ENCODE measurements around the gene BCAS4. TPM values are rescaled to one million over a fixed set of nuclear protein-coding genes. Genes with fewer than 3 reads are reported as not detected.
A peak's percentile ranks its signal among the peaks of the same experiment; 100 is the strongest.

BCAS4 gene
- total RNA-seq, 2 experiments from 2014 or later, result 19.0 to 20.9 TPM

DNA sequence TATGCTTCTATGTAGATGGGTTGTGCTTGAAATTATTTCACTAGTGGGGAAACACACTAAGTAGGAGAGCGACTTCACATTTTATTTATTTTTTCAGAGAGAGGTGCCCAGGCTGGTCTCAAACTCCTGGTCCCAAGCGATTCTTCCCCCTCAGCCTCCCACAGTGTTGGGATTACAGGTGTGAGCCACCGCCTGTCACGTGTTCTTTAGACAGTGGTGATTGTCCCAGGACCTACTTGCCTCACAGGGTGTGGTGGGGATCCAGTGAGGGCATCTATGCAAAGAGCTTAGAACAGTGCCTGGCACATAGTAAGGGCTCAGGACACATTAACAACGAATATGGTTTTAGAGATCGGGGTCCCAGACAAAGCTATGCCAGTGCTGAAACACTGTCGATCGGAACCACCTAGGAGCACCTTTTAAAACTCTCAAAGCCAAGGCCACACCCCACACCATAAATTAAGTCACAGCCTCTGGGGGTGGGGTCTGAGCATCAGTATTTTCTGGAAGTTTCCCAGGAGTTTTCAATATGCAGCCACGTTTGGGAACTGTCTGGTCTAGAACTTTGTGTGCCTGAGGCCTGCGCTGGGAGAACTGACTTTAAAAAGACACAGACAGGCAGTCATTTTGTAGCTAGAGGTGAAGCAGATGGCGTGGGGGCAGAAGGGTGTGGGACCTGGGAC, 4.8 kb upstream of the BCAS4 start:
- Mint-ChIP-seq H3K36me3 (ENCODE audit: low read depth) (no peaks in the 10 kb centered on the region), H3K9me3 (no peaks in the 10 kb centered on the region), H3K4me1 (ENCODE audit: low read depth) (peaks cover 5% of the 10 kb centered on the region), H3K4me3 (no peak overlapping the region), H3K27me3 (no peaks in the 10 kb centered on the region), H3K27ac (peak overlapping the region; percentile 44)
- ATAC-seq (ENCODE audit: poor library complexity), result no peak
- Histone ChIP-seq H3K27me3 (ENCODE audit: control insufficient read depth in 1 of 2, insufficient read depth in 2 of 2, low read length in 2 of 2) (no peaks in the 10 kb centered on the region), H3K27ac (ENCODE audit: low read depth in 1 of 2, low read length in 2 of 2) (no peak overlapping the region), H3K4me3 (ENCODE audit: low read length) (no peak overlapping the region), H3K36me3 (ENCODE audit: insufficient read depth, low read length) (no peaks in the 10 kb centered on the region), H3K4me1 (ENCODE audit: insufficient read depth, low read length) (peaks cover 23% of the 10 kb centered on the region), H3K9me3 (ENCODE audit: control insufficient read depth in 1 of 2, insufficient read depth in 1 of 2, low read length in 2 of 2) (no peaks in the 10 kb centered on the region)
- intact Hi-C loops (cut with DNase I, micrococcal nuclease), result loop anchor here in 1 of 2 experiments (5.0 kb wide), 1 partner anchor 58 kb away; the partner anchor contains the start of gene PARD6B
- ChIA-PET CTCF (interaction anchor here (0.6 to 3.0 kb wide), 14 partner anchors 9 to 1603 kb away, joined by 3 to 29 read pairs (median 4); partner anchors contain the start of genes ADNP, DPM1 and MOCS3), POLR2A (interaction anchor here (0.8 to 2.0 kb wide), 9 partner anchors 9 to 1514 kb away, joined by 3 to 44 read pairs (median 3); partner anchors contain the start of genes ADNP, DPM1 and MOCS3)
- no peak for DNase-seq
- no peak for TF ChIP-seq CTCF (IDR thresholded peaks at IDR 0.05)

DNA sequence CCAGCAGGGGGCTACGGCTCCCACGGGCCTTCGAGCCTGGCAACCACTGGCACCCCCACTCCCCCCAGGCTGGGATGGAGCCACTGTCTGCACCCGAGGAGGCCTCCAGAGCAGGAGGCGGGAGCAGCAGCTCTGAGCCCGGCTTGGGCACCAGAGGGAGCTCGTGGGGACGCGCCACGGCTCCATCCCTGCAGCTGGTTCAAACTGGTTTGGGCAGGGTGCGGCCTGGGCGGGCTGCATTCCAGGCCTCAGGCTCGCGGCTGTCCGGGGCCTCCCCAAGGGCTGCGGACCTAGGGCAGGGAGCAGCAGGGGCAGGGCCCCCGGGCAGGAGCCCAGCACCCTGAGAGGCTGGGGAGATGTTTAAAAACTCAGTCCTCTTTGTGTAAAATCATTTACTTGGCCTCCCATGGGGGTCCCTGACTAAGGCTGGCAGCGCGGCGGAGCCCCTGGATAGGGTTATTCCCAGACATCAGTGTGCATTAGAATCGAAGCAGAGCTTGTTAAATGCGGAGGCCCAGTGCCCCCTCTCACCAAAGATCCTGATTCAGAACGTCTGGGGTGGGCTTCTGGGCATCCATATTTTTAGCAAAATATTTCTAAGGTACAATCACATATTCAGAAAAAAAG, 4.1 kb upstream of the BCAS4 start:
- intact Hi-C loops (cut with DNase I, micrococcal nuclease), result loop anchor here in 1 of 2 experiments (5.0 kb wide), 1 partner anchor 58 kb away; the partner anchor contains the start of gene PARD6B

More for the DNA sequence above, 4.1 kb upstream of the BCAS4 start:
- Histone ChIP-seq H3K9me3 (ENCODE audit: control insufficient read depth in 1 of 2, insufficient read depth in 1 of 2, low read length in 2 of 2) (no peaks in the 10 kb centered on the region), H3K27ac (ENCODE audit: low read depth in 1 of 2, low read length in 2 of 2) (peak overlapping the region in 1 of 2 donors; percentile 71), H3K36me3 (ENCODE audit: insufficient read depth, low read length) (no peaks in the 10 kb centered on the region), H3K4me3 (ENCODE audit: low read length) (peak overlapping the region; percentile 25), H3K27me3 (ENCODE audit: control insufficient read depth in 1 of 2, insufficient read depth in 2 of 2, low read length in 2 of 2) (no peaks in the 10 kb centered on the region), H3K4me1 (ENCODE audit: insufficient read depth, low read length) (peaks cover 27% of the 10 kb centered on the region)
- Mint-ChIP-seq H3K36me3 (ENCODE audit: low read depth) (peaks cover 5% of the 10 kb centered on the region), H3K27me3 (no peaks in the 10 kb centered on the region), H3K4me3 (no peak overlapping the region), H3K9me3 (no peaks in the 10 kb centered on the region), H3K4me1 (ENCODE audit: low read depth) (peaks cover 10% of the 10 kb centered on the region), H3K27ac (peak overlapping the region; percentile 44)
- DNase-seq (peak; percentile 63 to 87 (median 78)), ATAC-seq (ENCODE audit: poor library complexity) (peak; percentile 68)
- POLR2A ChIA-PET, result interaction anchor here (0.8 to 2.0 kb wide), 10 partner anchors 9 to 1515 kb away, joined by 3 to 44 read pairs (median 3); partner anchors contain the start of genes ADNP, DPM1, MOCS3 and PARD6B
- TF ChIP-seq CTCF (IDR thresholded peaks at IDR 0.05), result peak; percentile 81
- CTCF ChIA-PET, result interaction anchor here (0.6 to 3.0 kb wide), 16 partner anchors 8 to 1603 kb away, joined by 3 to 29 read pairs (median 4); partner anchors contain the start of genes ADNP, DPM1 and MOCS3

All from CD4-positive, alpha-beta T cell (primary cell).